ENCODE measurements around the gene OSBPL10. TPM values are rescaled to one million over a fixed set of nuclear protein-coding genes. Genes with fewer than 3 reads are reported as not detected.

OSBPL10 gene
- total RNA-seq, 4 donors from 2014 or later = 12.5 to 38.3 (median 22.7) TPM

GRCh38 chr3:31942446-31942845 lies 38.6 kb downstream of the OSBPL10 start:
- TF ChIP-seq EP300 (IDR thresholded peaks at IDR 0.05) (no peak), POLR2A (IDR thresholded peaks at IDR 0.05) (no peak), POLR2AphosphoS5 (IDR thresholded peaks at IDR 0.05) (no peak), CTCF (IDR thresholded peaks at IDR 0.05) (no peak)
- WGBS = 100% methylated on average over 2 of the region's 2 CpGs
- H3K27ac ChIP-seq = no peak overlapping the region
- H3K4me1 ChIP-seq = peaks cover 12% of the 10 kb centered on the region
- no peaks in the 10 kb centered on the region for H3K27me3 ChIP-seq
- H3K4me3 ChIP-seq = no peak overlapping the region
- DNase-seq (ENCODE audit: low spot score in 2 of 2) = no peak
- H3K36me3 ChIP-seq = no peaks in the 10 kb centered on the region
- H3K9me3 ChIP-seq = no peaks in the 10 kb centered on the region

GRCh38 chr3:31937225-31937624 lies 43.8 kb downstream of the OSBPL10 start:
- H3K9me3 ChIP-seq = no peaks in the 10 kb centered on the region
- H3K4me3 ChIP-seq = no peak overlapping the region
- no peak for DNase-seq (ENCODE audit: low spot score in 2 of 2)
- 77% methylated on average over 4 of the region's 4 CpGs for WGBS
- H3K4me1 ChIP-seq = peaks cover 29% of the 10 kb centered on the region
- TF ChIP-seq CTCF (IDR thresholded peaks at IDR 0.05) = no peak
- TF ChIP-seq POLR2AphosphoS5 (IDR thresholded peaks at IDR 0.05) = no peak
- no peak for TF ChIP-seq EP300 (IDR thresholded peaks at IDR 0.05)
- no peaks in the 10 kb centered on the region for H3K27me3 ChIP-seq
- no peaks in the 10 kb centered on the region for H3K36me3 ChIP-seq
- H3K27ac ChIP-seq = no peak overlapping the region

GRCh38 chr3:31936420-31937060 lies 44.5 kb downstream of the OSBPL10 start:
- H3K9me3 ChIP-seq = no peaks in the 10 kb centered on the region
- DNase-seq (ENCODE audit: low spot score in 2 of 2) = no peak
- H3K4me1 ChIP-seq = peaks cover 27% of the 10 kb centered on the region
- no peak overlapping the region for H3K27ac ChIP-seq
- no peaks in the 10 kb centered on the region for H3K27me3 ChIP-seq
- no peak overlapping the region for H3K4me3 ChIP-seq
- TF ChIP-seq CTCF (IDR thresholded peaks at IDR 0.05) = no peak
- TF ChIP-seq POLR2AphosphoS5 (IDR thresholded peaks at IDR 0.05) = no peak
- no peak for TF ChIP-seq POLR2A (IDR thresholded peaks at IDR 0.05)
- no peak for TF ChIP-seq EP300 (IDR thresholded peaks at IDR 0.05)
- no peaks in the 10 kb centered on the region for H3K36me3 ChIP-seq
- WGBS = 22% methylated on average over 1 of the region's 1 CpG

DNA sequence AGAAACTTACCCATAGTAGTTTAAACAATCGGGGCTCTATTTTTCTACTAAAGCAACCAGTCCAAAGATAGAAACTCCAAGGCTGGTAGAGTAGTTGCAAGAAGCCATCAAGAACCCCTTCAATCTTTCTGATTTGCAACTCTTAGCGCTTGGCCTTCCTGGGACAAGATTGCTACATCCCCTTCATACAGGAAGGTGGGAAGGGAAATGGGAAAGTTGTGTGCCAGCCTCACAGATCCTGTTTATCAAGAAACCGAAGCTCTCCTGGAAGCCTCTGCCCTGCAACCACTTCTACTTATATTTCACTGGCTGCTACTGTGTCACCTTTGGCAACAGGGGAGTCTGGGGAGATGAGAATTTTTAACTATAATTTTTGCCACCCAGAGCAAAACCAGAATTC lies 46.2 kb downstream of the OSBPL10 start:
- no peaks in the 10 kb centered on the region for H3K9me3 ChIP-seq
- H3K36me3 ChIP-seq = no peaks in the 10 kb centered on the region
- WGBS = 50% methylated on average over 3 of the region's 3 CpGs
- H3K27me3 ChIP-seq = no peaks in the 10 kb centered on the region
- TF ChIP-seq POLR2AphosphoS5 (IDR thresholded peaks at IDR 0.05) (no peak), POLR2A (IDR thresholded peaks at IDR 0.05) (no peak), CTCF (IDR thresholded peaks at IDR 0.05) (no peak)
- no peak overlapping the region for H3K27ac ChIP-seq
- no peak for DNase-seq (ENCODE audit: low spot score in 2 of 2)
- peaks cover 23% of the 10 kb centered on the region for H3K4me1 ChIP-seq
- no peak overlapping the region for H3K4me3 ChIP-seq

DNA sequence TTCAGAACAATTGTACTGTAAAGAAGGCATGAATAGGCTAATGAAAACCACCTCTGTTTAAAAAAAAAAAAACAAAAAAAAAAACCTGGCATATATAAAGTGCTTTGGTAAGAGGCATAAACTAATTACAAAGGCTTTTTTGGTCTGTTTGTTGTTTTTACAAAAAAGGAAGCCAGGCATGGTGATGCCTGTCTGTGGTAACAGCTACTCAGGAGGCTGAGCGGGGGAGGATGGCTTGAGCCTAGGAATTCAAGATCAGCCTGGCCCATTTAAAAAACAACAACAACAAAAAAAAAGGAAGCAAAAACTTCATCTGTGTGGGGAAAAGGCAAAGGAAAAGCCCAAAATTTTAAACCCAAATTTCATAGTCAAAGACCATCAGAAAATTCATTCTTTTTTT lies 47.0 kb downstream of the OSBPL10 start:
- H3K4me3 ChIP-seq = no peak overlapping the region
- no peaks in the 10 kb centered on the region for H3K27me3 ChIP-seq
- no peak overlapping the region for H3K27ac ChIP-seq
- no peaks in the 10 kb centered on the region for H3K36me3 ChIP-seq
- H3K9me3 ChIP-seq = no peaks in the 10 kb centered on the region
- no peak for TF ChIP-seq POLR2A (IDR thresholded peaks at IDR 0.05)
- peaks cover 23% of the 10 kb centered on the region for H3K4me1 ChIP-seq
- 67% methylated on average over 1 of the region's 1 CpG for WGBS
- DNase-seq (ENCODE audit: low spot score in 2 of 2) = no peak

- no peak overlapping the region for H3K27ac ChIP-seq
- WGBS = 91% methylated on average over 3 of the region's 3 CpGs
- no peaks in the 10 kb centered on the region for H3K27me3 ChIP-seq
- no peaks in the 10 kb centered on the region for H3K36me3 ChIP-seq
- TF ChIP-seq POLR2AphosphoS5 (IDR thresholded peaks at IDR 0.05) (no peak), POLR2A (IDR thresholded peaks at IDR 0.05) (no peak), CTCF (IDR thresholded peaks at IDR 0.05) (no peak)
- no peak for DNase-seq (ENCODE audit: low spot score in 2 of 2)
- H3K4me1 ChIP-seq = peaks cover 23% of the 10 kb centered on the region
- no peak overlapping the region for H3K4me3 ChIP-seq
- H3K9me3 ChIP-seq = no peaks in the 10 kb centered on the region
Measured at GRCh38 chr3:31932990-31933389, 48.1 kb downstream of the OSBPL10 start.
